WERI-Rb-1 (cell line): ENCODE data around the gene DOCK10.

Experiments used
- DNase-seq: peaks from one replicate; pipeline ENCODE4 v3.0.0-alpha.2; 2020
- H3K27ac ChIP-seq: fragments of 250-450 bp; sonication (Bioruptor Pico); 2 replicates; pipeline ENCODE4 v1.5.1; 2020; ENCODE audit warnings: mild to moderate bottlenecking, moderate library complexity
- H3K27me3 ChIP-seq: fragments of 250-450 bp; sonication (Bioruptor Pico); 2 replicates; pipeline ENCODE4 v1.5.1; 2021; ENCODE audit warnings: mild to moderate bottlenecking, low read depth, moderate library complexity; ENCODE audit not compliant: insufficient read depth, severe bottlenecking
- H3K36me3 ChIP-seq: fragments of 250-450 bp; sonication (Bioruptor Pico); 2 replicates; pipeline ENCODE4 v1.5.1; 2020; ENCODE audit warnings: mild to moderate bottlenecking, moderate library complexity
- H3K4me3 ChIP-seq: 2 replicates; pipeline ENCODE4 v1.5.1; 2011; ENCODE audit warnings: low read depth, mild to moderate bottlenecking, control low read depth, low read length
- H3K9me3 ChIP-seq: fragments of 250-450 bp; sonication (Bioruptor Pico); 2 replicates; pipeline ENCODE4 v1.5.1; 2021; ENCODE audit warnings: mild to moderate bottlenecking, moderate library complexity; ENCODE audit not compliant: severe bottlenecking
- TF ChIP-seq, protein P1 (sequence below): IDR thresholded peaks from 2 replicates; pipeline ENCODE4 v1.5.1; 2011; ENCODE audit warnings: low read depth, mild to moderate bottlenecking, control low read depth, inconsistent platforms, low read length

The DOCK10 gene

DNA sequence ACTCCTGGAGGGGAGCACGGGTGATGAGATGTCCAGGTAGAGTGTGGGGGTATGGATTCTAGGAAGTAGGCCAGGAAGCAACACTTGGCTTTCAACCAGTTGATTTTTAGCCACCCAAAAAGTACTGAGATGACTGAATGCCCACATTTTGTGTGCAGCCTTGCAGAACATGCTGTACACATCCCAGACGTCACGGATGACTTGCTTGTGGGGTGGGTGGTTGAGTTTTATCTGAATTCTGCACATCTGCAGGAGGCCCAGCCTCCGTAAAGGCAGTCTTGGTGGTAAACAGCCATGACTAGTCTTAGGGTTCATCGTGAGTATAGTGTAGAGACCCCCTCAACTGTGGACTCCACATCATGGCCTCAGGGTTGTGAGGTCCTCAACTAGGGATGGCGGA is 272.8 kb downstream of the DOCK10 start:
- Histone ChIP-seq H3K27me3 (no peaks in the 10 kb centered on the region), H3K27ac (no peak overlapping the region), H3K36me3 (no peaks in the 10 kb centered on the region), H3K9me3 (no peaks in the 10 kb centered on the region), H3K4me3 (no peak overlapping the region)
- TF ChIP-seq, protein P1, sequence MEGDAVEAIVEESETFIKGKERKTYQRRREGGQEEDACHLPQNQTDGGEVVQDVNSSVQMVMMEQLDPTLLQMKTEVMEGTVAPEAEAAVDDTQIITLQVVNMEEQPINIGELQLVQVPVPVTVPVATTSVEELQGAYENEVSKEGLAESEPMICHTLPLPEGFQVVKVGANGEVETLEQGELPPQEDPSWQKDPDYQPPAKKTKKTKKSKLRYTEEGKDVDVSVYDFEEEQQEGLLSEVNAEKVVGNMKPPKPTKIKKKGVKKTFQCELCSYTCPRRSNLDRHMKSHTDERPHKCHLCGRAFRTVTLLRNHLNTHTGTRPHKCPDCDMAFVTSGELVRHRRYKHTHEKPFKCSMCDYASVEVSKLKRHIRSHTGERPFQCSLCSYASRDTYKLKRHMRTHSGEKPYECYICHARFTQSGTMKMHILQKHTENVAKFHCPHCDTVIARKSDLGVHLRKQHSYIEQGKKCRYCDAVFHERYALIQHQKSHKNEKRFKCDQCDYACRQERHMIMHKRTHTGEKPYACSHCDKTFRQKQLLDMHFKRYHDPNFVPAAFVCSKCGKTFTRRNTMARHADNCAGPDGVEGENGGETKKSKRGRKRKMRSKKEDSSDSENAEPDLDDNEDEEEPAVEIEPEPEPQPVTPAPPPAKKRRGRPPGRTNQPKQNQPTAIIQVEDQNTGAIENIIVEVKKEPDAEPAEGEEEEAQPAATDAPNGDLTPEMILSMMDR: no peak
- DNase-seq: no peak

DNA sequence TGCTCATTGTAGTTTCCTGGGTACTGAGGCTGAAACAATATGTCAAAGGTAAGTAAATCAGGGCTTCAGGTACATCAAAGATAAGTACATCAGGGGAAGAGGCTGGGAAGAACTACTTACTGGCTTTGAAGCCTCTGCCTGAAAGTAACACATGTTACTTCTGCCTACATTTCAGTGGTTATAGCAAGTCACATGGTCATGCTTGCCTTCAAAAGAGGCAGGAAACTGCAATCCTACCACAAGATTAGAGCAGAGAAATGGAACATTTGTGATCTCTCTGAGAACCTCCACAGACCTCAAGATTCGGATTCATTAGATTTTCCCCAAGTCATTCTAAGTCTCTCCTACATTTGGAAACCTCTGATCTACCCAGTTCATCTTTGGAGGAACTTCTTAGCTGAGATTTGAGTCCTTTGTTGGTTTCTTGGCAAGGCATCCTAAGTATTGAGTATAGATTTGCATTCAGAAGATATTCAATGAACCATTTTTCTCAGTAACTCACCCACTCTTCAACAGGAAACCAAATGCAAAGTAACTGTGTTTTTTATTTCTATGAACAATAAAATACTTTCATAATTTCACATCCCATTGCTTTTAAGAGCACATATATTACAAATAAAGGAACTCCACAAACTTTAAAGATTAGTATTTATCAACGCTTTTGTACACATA is 277.6 kb downstream of the DOCK10 start:
- Histone ChIP-seq H3K9me3 (no peaks in the 10 kb centered on the region), H3K27ac (no peak overlapping the region), H3K36me3 (no peaks in the 10 kb centered on the region), H3K4me3 (no peak overlapping the region), H3K27me3 (no peaks in the 10 kb centered on the region)
- DNase-seq: no peak
- TF ChIP-seq, protein P1: no peak

DNA sequence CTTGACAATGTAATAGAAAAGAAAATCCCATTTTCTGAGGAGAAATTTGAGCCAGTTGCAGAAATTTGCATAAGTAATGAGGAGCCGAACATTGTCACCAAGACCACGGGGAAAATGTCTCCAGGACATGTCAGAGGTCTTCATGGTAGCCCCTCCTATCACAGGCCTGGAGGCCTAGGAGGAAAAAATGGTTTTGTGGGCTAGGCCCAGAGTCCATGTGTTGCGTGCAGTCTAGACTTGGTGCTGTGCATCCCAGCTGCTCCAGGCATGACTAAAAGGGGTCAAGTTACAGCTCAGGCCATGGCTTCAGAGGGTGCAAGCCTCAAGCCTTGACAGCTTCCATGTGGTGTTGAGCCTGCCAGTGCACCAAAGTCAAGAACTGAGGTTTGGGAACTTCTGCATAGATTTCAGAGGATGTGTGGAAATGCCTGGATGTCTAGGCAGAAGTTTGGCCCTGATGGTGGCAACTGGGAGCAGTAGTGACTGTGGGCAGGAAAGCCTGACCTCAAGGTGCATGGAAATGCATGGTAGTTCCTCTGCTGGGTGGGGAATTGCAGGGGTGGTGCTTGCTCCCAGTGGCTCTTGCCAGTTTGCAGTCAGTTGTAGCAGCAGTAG is 284.2 kb downstream of the DOCK10 start:
- no peaks in the 10 kb centered on the region for H3K27me3 ChIP-seq
- no peaks in the 10 kb centered on the region for H3K36me3 ChIP-seq
- H3K27ac ChIP-seq: no peak overlapping the region
- H3K9me3 ChIP-seq: peaks cover 9% of the 10 kb centered on the region
- TF ChIP-seq, protein P1: no peak
- no peak for DNase-seq
- no peak overlapping the region for H3K4me3 ChIP-seq

DNA sequence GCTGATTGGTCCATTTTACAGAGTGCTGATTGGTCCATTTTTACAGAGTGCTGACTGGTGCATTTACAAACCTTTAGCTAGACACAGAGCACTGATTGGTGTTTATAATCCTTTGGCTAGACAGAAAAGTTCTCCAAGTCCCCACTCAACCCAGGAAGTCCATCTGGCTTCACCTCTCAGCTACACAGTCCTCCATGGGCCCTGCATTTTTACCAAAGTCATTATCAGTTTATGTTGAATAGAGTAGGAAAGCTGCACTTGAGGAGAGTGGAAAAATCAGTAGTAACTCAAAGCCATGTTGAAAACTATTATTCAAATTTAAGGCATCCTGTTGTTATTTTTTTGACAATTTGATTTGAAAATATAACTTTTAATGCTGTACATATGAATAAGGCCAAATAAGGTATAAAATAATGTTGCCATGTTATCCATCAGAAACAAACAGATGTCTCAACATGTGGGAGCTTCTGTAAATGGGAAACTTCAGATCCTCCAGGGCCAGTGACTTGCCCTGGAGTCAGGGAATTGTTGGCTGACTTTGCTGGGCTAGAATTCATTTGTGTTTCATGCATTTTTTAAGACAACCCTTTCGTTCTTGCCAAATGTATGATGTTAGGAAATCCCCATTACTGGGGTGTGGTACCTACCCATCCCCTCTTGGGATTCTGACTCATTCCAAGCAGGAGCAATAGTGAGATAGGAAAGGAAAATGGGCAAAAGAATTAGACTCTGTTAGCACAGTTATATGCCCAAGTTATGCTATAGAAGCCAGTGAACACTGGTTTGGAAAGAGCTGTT is 288.3 kb downstream of the DOCK10 start:
- DNase-seq: no peak
- no peaks in the 10 kb centered on the region for H3K36me3 ChIP-seq
- H3K27ac ChIP-seq: no peak overlapping the region
- no peak overlapping the region for H3K4me3 ChIP-seq
- H3K27me3 ChIP-seq: no peaks in the 10 kb centered on the region
- peaks cover 9% of the 10 kb centered on the region for H3K9me3 ChIP-seq
- TF ChIP-seq, protein P1: no peak

DNA sequence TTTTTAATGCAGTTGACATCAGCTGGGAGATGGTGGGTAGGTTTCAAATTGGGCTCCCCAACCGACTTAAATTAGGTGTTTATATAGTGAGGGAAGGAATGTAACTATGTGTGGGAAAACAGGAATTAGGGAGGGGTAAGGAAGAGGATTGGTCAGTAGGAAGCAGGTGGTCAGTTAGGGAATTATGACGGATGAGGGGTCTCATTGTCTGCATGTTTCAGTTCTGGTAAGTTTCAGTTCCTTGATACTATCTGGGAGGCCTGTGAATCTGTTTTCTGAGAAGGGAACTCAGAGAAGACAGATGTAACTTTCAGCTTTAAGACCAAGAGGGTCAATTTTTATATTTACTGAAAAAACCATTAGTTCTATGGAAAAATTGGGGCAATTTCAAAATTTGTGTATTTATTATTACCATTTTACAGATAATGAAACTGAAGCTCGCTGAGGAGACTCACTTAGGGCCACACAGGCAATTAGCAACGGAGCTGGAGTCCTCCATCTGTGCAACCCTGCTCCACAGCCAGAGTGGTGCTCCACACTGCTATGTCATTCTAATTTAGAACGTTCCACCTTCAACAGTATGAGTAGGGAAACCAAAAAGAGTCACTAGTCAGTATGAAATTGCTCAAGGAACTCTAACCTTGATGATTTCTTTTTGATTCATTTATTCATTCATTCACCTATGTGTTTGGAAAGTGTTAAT is 290.1 kb downstream of the DOCK10 start:
- Histone ChIP-seq H3K9me3 (no peaks in the 10 kb centered on the region), H3K27me3 (no peaks in the 10 kb centered on the region), H3K36me3 (no peaks in the 10 kb centered on the region), H3K4me3 (no peak overlapping the region), H3K27ac (no peak overlapping the region)
- TF ChIP-seq, protein P1: no peak
- DNase-seq: no peak
